GM18868 (cell line): ENCODE measurements around the gene FBXO7.
"Not testable (repeated sequence)": the region's sequence is repeated elsewhere in the genome, so short reads cannot be mapped to it uniquely, and the experiment has no call there.

Experiments used
- ATAC-seq: cut with Tn5 transposase; IDR thresholded peaks from one replicate; pipeline ENCODE4 v1.9.1; 2021; ENCODE audit warnings: mild to moderate bottlenecking, moderate library complexity; ENCODE audit not compliant: unreplicated experiment

The FBXO7 gene

DNA sequence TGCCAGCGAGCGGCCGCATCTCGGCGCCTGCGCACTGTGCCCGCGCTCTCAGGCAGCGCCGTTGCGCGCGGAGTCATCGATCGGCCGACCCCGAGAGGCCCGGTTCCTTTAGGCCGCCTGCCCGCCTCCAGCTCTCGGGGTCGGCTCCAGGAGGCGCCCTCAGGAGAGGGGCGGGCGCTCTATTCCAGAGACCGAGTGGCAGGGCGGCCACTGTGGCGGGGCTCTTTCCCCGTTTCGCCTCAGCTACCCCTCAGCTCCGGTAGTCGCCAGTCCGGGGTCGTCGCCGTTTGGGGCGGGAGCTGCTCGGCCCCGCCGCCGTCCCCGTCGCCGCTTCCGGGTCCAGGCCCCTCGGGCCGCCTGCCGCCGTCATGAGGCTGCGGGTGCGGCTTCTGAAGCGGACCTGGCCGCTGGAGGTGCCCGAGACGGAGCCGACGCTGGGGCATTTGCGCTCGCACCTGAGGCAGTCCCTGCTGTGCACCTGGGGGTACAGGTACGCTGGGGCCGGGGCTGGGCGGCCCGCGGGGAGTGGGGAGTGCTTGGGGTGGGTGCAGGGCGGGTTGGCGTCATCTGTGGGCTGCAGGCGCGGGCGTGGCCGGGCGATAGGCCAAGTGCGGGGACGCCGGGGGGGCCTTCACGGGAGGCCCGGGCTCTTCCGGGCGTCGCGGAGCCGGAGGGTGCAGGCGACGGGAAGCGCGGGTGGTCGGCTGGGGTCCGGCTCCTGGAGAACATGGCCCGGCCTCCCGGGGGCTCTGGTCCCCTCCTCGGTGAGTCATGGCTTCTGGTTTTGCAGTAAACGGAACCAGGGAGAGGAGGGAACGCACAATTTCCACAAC lies at the start of gene FBXO7:
Gene FBXO7 (plus strand): TSS at position 177 of the 833 bp plus-strand sequence. CDS start 192 bp downstream, at position 369.
- peak; percentile 70 for ATAC-seq

DNA sequence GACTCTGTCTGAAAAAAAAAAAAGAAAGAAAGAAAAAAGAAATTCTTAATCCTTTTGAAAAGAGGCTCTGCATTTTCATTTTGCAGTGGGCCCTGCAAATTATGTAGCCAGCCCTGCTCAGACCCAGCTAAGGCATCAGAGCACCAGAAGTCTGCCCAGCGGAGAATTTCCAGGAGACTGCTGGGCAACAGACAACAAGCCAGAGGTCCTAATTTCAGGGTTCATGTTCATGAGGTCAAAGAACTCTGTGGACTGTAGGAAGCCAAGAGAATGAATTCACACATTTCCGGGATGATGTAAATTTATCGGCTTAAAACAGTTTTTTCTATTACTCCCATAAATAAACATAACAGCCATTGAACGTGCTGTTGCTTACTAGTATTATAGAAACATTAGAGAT lies 47.7 kb upstream of the FBXO7 start:
- ATAC-seq = no peak

DNA sequence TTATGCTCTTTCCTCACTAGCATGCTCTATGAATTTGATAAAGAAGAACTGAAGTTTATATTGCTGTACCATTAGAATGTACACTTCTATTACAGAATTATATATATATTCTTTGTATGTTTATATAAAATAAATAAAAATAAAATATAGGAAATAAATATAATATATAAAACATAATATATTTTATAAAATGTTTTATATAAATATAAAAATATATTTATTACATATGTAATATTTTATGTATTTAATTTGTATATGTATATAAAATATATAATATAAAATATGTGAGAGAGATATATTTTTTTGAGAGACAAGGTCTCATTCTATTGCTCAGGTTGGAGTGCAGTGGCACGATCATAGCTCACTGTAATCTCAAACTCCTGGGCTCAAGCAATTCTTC lies 44.3 kb upstream of the FBXO7 start:
- no peak for ATAC-seq

- ATAC-seq = no peak
Measured at GRCh38 chr22:32444068-32444467, 30.5 kb upstream of the FBXO7 start.

DNA sequence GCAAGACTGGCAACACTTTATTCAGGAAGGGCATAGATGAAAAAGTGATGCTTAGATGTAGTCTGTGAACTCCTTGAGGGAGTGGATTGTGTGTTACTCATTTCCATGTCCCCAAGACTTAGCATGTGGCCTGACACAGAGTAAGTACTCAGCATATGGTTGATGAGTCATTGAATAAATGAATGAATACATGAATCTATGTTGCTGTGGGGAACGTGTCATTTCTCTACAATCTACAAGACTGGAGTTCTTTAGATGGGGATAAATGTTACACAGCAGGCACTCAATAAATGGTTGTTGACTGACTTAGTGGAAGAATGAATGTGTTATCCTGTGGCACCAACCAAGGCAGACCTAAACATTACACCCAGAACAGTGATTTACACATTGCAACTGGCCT lies 28.3 kb upstream of the FBXO7 start:
- no peak for ATAC-seq

DNA sequence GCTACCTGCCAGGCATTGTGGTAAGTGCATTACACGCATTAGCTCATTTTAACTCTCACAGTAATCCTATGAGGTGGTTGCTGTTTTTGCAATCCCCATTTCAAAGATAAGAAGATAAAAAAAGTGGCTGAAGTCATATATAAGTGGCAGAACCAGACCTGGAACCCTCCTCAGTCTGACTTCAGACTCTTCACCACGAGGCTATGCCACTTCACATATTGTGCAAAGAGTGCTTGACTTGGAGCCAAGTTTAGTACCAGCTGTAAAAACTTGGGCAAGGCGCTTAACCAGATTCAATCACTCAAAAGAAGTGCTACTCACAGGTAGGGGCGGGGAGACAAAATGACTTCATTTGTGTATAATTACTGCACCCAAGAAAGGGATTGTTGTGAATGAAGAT lies 25.6 kb upstream of the FBXO7 start:
- no peak for ATAC-seq

DNA sequence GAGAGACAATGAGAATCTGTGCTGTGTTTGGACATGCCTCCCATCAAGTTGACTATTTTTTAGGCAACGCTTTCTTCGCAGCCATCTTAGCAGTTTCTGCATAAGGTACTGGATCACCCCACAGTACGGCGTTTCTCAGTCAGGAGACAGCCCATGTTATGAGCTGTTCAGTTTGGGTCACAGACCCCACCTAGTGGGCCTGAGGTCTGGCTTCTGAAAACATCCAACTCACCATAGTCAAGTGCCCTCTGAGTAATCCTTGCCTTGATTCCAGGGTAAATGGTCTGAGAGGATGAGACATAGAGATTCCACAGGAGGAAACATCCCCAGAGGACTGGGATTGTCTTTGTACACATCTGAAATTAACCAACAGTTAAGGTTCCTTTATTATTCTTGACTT lies 17.6 kb upstream of the FBXO7 start:
- no peak for ATAC-seq

DNA sequence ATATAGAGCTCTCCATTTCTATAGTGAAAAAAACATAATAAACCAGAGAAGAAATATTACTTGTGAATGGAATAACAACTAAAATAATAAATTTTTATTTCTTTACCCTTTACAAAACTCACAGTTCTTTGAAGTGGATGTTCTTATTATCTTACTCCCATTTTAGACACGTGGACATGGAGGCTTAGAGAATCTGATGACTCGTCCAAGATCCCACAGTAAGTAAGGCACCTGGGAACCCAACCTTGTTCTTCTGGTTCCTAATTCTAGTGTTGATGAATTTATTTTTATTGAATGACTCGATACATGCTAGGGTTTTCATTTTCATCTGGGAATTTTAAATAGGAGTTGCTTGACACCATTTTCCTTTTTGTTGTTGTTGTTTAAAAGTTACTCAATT lies 12.2 kb upstream of the FBXO7 start:
- ATAC-seq = no peak

DNA sequence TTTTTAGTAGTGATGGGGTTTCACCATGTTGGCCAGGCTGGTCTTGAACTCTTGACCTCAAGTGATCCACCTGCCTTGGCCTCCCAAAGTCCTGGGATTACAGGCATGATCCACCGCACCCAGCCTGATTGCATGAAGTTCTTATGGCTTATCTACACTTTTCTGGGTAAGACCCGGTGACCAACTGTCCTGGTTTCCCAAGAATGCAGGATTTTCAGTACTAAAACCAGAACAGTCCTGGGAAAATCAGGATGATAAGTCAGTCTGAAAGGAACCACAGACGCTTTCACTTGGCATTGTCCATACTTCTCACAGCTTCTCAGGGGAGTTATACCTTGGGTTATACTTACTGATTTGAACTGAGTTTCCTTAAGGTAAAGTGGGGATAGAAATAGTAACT lies 8.9 kb upstream of the FBXO7 start:
- ATAC-seq = no peak

DNA sequence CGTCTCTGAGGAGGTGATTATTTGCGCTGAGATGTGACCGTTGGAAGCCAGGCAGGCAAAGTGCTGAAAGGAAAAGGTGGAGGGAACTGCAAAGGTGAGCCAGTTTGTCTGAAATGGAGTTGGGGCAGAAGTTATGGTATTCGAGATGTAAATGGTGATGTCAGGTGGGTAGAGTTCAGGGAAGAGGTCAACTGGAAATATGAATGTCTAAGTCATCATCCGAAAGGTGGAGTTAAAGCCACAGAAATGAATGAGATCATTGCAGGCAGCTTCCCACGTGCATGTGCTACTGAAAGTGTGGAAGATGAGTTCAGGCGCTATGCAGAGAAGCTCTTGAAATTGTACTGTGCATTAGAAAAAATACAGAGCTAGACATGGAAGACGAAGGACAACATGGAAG lies 8.1 kb upstream of the FBXO7 start:
- no peak for ATAC-seq

- ATAC-seq = no peak
Measured at GRCh38 chr22:32469799-32470212, 4.8 kb upstream of the FBXO7 start.

DNA sequence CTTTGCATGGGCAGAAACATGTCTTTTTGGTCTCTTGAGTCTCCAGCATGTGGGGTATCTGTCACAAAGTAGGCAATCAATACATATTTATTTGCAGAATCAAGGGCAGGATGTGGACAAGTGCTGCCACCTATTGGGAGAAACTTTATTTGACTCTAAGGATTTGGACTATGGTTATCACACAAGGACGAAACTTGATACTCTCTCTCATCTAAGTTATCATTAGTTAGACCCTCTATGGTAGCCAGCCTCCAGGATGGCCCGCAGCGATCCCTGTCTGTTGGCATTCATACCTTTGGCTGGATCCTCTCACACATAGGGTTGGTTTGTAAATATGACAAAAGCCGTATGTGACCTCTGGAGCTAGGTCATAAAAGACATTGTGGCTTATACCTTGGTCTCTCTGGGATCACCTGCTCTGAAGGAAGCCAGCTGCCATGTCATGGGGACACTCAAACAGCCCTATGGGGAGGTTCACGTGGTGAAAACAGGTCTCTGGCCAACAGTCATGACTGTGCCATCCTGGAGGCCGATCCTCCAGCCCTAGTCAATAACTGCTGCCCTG lies 1.1 kb upstream of the FBXO7 start:
- no peak for ATAC-seq

DNA sequence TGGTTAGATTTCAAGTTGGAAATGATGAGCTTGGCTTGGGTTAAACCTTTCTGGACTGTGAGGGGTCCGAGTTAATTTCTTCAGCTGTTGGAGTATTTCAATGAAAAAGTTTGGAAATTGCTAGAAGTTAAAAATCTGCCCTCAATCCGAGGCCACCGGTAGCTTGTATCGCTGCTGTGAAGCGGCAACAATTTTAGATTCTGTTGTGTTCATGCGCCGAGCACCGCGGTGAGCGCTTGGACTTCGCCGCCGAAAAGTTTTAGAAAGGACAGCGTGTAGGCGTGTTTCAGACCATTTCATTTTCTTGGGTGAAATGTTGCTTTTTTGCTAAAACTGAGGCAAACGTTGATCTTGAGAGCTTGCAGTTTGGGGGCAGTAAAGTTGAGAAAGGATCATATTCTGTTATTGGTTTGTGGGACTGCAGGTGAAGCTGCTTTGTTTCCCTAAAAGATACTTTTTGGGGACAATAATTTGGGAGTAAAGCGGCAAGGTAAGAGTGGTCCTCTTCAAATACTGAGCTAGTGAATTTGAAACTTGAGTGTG lies 928 bp downstream of the FBXO7 start:
- ATAC-seq = peak; percentile 13

- ATAC-seq = no peak
Measured at GRCh38 chr22:32476281-32477195, 1.9 kb downstream of the FBXO7 start.

GRCh38 chr22:32477596-32477995 lies 3.0 kb downstream of the FBXO7 start:
- no peak for ATAC-seq

DNA sequence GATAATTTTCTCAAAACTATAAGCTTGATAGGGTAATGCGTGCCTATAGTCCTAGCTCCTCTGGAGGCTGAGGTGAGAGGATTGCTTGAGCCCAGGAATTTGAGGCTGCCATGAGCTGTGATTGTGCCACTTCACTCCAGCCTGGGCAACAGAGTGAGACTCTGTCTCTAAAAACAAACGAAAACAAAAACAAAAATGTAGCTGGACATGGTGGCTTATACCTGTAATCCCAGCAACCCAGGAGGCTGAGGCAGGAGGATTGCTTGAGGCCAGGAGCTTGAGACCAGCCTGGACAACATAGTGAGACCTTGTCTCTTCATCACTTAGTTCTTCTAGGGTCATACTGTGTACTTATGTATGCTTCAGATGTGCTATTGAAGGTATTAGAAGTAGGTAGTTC lies 3.9 kb downstream of the FBXO7 start:
- not testable (repeated sequence) for ATAC-seq

- no peak for ATAC-seq
Measured at GRCh38 chr22:32478994-32479393, 4.4 kb downstream of the FBXO7 start.

- peak; percentile 42 for ATAC-seq
Measured at GRCh38 chr22:32480238-32480637, 5.6 kb downstream of the FBXO7 start.

DNA sequence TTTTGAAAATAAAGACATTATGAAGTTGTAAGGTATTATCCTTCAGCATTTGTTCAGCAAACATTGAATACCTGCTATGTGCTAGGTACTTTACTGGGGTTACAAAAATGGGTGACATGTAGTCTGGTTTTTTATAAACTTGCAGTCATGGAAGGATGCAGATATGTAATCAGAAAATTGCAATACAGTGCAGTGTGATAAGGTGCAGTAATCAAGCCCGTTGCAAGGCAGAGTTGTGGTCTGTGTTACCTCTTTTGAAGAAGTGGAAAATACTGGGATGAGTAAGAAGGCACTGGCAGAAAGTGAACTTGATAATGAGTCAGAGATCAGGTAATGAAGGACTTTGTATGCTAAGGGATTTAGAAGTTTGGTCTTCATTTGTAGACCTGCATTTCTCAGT lies 8.1 kb downstream of the FBXO7 start:
- ATAC-seq = peak; percentile 70

GRCh38 chr22:32486656-32487390 lies 12.2 kb downstream of the FBXO7 start:
- no peak for ATAC-seq

GRCh38 chr22:32487461-32487860 lies 12.8 kb downstream of the FBXO7 start:
- ATAC-seq = no peak
